Activated naive CD4-positive, alpha-beta T cell treated with anti-CD3 and anti-CD28 coated beads, Interleukin-2, amount 50 U/mL, for 72 hours (primary cell): ENCODE measurements around the gene TTC4. TPM values are rescaled to one million over a fixed set of nuclear protein-coding genes. Genes with fewer than 3 reads are reported as not detected.
A peak's percentile ranks its signal among the peaks of the same experiment; 100 is the strongest.

Source experiments
- ATAC-seq, 2 donors: fragments of 150-1000 bp; cut with Tn5 transposase; 2 replicates each; pipeline ENCODE4 v1.10.0; 2021; ENCODE audit warnings: mild to moderate bottlenecking in 2 of 2, moderate library complexity in 2 of 2
- DNase-seq, 2 donors: peaks; one replicate each; pipeline ENCODE4 v3.0.0; 2021 to 2022; ENCODE audit warnings: low spot score in 2 of 2
- H3K27ac Mint-ChIP-seq, 2 donors: one replicate each; pipeline ENCODE4 v1.8.0; 2022; ENCODE audit warnings: mild to moderate bottlenecking in 2 of 2, mixed read lengths in 2 of 2
- H3K36me3 Mint-ChIP-seq, 2 donors: one replicate each; pipeline ENCODE4 v1.8.0; 2022; ENCODE audit warnings: mixed read lengths in 2 of 2
- H3K9me3 Mint-ChIP-seq, 2 donors: one replicate each; pipeline ENCODE4 v1.8.0; 2022; ENCODE audit warnings: mixed read lengths in 2 of 2
- total RNA-seq, 2 donors: library from RNA; stranded (reverse); gene quantifications; one replicate each; pipeline ENCODE4 v1.2.3, GENCODE V29; 2022

Gene TTC4
- total RNA-seq, 2 donors from 2014 or later: 18.7 to 25.9 TPM

DNA sequence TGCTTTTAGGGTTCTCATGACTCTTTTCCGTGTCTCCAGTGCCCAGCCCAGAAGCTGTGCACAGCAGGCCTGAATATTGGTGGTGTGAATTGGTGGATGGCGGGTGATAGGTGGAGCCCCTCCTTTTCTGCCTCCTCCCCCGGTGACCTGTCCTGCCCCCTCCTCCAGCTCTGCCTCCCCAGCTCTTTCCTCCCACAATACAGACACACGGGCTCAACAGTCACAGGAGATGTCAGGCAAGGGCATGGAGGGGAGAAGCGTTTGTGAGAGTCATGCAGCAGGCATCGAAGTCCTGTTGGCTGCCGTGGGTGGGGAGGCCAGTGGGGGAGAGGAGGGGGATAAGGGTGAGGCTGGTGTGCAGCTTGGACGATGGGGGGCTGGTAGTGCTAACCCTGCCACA is 17.3 kb upstream of the TTC4 start:
- H3K27ac Mint-ChIP-seq: no peak overlapping the region
- ATAC-seq: no peak
- no peaks in the 10 kb centered on the region for H3K9me3 Mint-ChIP-seq
- H3K36me3 Mint-ChIP-seq: no peaks in the 10 kb centered on the region
- DNase-seq: no peak

DNA sequence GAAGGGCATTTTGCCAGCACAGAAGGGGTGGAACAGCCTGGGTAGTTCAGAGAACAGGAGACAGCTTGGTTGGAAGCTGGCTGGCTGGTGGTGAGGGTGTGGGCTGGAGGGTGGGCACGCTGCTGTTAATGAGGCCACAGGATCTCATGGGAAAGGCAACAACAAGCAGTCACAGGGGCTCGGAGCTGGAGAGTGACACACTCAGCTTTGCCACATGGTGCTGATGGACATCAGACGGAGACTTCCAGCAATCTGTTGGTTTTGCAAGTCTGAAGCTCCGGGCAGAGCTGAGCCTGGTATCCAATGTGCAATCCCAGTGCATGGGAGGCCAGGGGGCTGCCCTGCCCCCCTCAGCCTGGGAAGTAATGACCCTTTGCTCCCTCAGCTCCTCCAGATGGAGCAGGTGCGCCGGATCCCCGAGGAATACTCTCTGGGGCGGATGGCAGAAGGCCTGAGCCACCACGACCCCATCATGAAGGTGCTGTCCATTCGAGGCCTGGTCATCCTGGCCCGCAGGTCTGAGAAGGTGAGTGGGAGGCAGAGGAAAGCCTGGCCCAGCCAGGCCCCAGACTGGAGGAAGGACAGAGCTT is 15.6 kb upstream of the TTC4 start:
- Mint-ChIP-seq H3K9me3 (no peaks in the 10 kb centered on the region), H3K27ac (no peak overlapping the region), H3K36me3 (no peaks in the 10 kb centered on the region)
- DNase-seq: no peak
- ATAC-seq: no peak

DNA sequence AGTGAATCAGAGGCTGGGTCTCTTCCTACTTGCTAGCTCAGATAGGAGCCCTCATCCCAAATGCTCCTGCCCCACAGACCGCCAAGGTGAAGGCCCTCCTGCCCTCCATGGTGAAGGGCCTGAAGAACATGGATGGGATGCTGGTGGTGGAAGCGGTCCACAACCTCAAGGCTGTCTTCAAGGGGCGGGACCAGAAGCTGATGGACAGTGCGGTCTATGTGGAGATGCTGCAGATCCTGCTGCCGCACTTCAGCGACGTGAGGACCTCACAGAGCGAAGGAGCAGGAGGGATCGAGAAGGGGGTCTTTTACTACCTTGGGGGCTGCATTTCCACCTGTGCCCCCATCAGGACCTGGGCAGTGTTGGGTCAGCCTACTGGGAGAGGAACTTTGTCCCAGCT is 14.6 kb upstream of the TTC4 start:
- H3K9me3 Mint-ChIP-seq: no peaks in the 10 kb centered on the region
- no peaks in the 10 kb centered on the region for H3K36me3 Mint-ChIP-seq
- ATAC-seq (no peak), DNase-seq (no peak)
- no peak overlapping the region for H3K27ac Mint-ChIP-seq

- Mint-ChIP-seq H3K36me3 (no peaks in the 10 kb centered on the region), H3K9me3 (no peaks in the 10 kb centered on the region), H3K27ac (no peak overlapping the region)
- DNase-seq (no peak), ATAC-seq (no peak)
Measured at GRCh38 chr1:54701996-54702395, 13.7 kb upstream of the TTC4 start.

GRCh38 chr1:54703471-54703870 is 12.2 kb upstream of the TTC4 start:
- Mint-ChIP-seq H3K36me3 (no peaks in the 10 kb centered on the region), H3K9me3 (no peaks in the 10 kb centered on the region)

DNA sequence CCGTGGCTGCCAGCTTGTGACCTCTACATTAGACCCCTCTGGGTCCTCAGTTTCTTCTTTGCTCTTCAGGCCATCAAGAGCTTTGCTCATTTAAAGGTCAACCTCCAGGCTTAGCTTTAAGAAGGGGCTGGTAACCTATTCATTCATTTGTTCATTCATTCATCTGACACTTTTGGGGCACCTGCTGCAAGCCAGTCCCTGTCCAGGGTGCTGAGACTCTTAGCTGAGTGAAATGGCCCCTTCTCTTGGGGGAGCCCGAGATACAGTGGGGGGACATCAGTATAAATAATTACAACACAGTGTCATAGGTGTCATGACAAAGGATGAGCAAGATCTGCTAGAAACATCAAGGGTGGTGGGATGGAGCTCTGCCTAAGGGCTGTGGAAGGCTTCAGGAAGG is 10.5 kb upstream of the TTC4 start:
- ATAC-seq: no peak
- H3K36me3 Mint-ChIP-seq: no peaks in the 10 kb centered on the region
- no peak overlapping the region for H3K27ac Mint-ChIP-seq
- no peak for DNase-seq
- no peaks in the 10 kb centered on the region for H3K9me3 Mint-ChIP-seq

More at GRCh38 chr1:54703471-54703870, 12.2 kb upstream of the TTC4 start:
- DNase-seq (no peak), ATAC-seq (no peak)
- no peak overlapping the region for H3K27ac Mint-ChIP-seq

DNA sequence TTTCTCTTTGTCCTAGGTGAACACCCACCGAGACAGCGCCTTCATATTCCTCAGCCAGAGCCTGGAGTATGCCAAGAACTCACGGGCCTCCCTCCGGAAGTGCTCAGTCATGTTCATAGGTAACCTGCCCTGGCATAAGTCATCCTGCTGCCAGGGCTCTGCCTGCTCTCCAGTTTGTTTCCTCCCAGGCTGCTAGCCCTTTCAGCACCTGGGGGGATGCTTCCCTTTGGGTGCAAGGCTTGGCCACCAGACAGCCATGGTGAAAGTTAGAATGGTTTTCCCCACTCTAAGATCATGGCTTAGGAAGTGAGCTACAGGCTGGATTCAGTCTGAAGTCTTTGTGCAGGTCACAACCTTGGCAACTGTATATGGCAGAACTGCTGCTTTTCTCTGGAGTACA is 9.2 kb upstream of the TTC4 start:
- no peak for ATAC-seq
- H3K36me3 Mint-ChIP-seq: no peaks in the 10 kb centered on the region
- DNase-seq: no peak
- no peak overlapping the region for H3K27ac Mint-ChIP-seq
- no peaks in the 10 kb centered on the region for H3K9me3 Mint-ChIP-seq

- Mint-ChIP-seq H3K36me3 (no peaks in the 10 kb centered on the region), H3K9me3 (no peaks in the 10 kb centered on the region), H3K27ac (no peak overlapping the region)
- no peak for DNase-seq
- ATAC-seq: no peak
Measured at GRCh38 chr1:54708385-54708784, 7.3 kb upstream of the TTC4 start.

GRCh38 chr1:54709547-54710292 is 5.9 kb upstream of the TTC4 start:
- peak in 1 of 2 donors; percentile 45 for ATAC-seq
- H3K36me3 Mint-ChIP-seq: no peaks in the 10 kb centered on the region
- H3K27ac Mint-ChIP-seq: peak overlapping the region in 1 of 2 donors; percentile 84
- DNase-seq: no peak
- no peaks in the 10 kb centered on the region for H3K9me3 Mint-ChIP-seq

- Mint-ChIP-seq H3K36me3 (no peaks in the 10 kb centered on the region), H3K27ac (peak overlapping the region in 1 of 2 donors; percentile 84), H3K9me3 (no peaks in the 10 kb centered on the region)
- ATAC-seq (no peak), DNase-seq (no peak)
Measured at GRCh38 chr1:54710434-54710833, 5.2 kb upstream of the TTC4 start.

DNA sequence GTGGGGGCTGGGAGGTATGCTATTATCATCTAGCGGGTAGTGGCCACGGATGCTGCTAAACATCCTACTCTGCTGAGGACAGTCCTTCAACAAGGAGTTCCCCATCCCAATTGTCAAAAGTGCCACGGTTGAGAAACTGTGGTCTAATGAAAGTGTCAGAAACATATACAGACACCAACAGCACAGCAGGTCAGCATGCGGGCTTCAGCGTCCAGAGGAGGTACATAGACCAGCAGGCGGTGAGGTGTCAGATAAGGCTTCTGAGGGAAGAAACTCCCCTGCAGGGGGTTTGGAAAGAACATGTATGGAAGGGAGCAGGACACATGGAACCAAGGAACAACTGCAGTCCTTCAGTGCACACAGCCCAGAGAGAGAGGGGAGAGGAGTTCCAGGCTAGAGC is 4.8 kb upstream of the TTC4 start:
- Mint-ChIP-seq H3K36me3 (no peaks in the 10 kb centered on the region), H3K27ac (no peak overlapping the region), H3K9me3 (no peaks in the 10 kb centered on the region)
- ATAC-seq: no peak
- DNase-seq: no peak

DNA sequence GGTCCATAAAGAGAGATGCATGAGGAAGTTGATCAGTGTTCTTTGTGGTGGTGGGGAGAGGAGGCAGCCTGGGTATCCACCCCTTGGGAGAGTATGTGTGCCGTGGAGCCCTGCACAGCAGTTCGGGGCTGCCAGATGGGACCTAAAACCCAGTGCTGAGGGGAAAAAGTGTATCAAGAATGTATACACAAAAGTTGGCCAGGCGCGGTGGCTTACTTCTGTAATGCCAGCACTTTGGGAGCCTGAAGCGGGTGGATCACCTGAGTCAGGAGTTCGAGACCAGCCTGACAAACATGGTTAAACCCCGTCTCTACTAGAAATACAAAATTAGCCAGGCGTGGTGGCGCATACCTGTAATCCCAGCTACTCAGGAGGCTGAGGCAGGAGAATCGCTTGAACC is 4.1 kb upstream of the TTC4 start:
- H3K27ac Mint-ChIP-seq: no peak overlapping the region
- no peaks in the 10 kb centered on the region for H3K9me3 Mint-ChIP-seq
- H3K36me3 Mint-ChIP-seq: no peaks in the 10 kb centered on the region
- DNase-seq (no peak), ATAC-seq (no peak)

DNA sequence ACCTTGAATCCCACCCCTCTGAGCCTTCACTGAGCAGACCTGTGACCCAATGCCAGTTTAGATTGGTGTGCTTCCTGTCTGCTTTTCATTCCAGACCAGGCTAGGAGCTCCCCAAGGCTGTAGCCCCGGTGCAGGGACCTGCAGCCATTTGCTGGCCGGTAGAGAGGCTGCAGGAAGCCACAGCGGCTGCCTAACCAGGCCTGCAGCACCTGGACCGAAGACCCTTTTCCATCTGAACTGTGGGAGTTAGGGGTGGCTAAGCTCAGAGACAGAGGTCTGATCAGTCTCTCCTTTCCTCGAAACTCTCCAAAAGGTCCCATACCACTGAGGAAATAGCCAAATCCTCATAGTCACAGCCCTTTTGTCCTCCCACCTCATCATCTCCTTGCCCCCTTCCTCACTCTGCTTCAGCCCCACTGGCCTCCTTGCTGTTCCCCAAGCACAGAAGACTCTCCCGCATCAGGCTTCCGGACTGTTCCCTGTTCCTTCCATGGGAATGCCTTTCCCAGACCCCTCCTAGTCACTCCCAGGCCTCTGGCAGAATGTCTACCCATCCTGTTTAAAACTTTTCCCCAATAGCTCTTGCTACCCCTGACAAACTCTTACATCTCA is 674 bp upstream of the TTC4 start:
- DNase-seq: no peak
- peak overlapping the region; percentile 92 for H3K27ac Mint-ChIP-seq
- no peaks in the 10 kb centered on the region for H3K9me3 Mint-ChIP-seq
- peaks cover 0 to 14% of the 10 kb centered on the region in 2 donors for H3K36me3 Mint-ChIP-seq
- no peak for ATAC-seq

GRCh38 chr1:54716299-54717047 is 812 bp downstream of the TTC4 start:
- no peak for DNase-seq

DNA sequence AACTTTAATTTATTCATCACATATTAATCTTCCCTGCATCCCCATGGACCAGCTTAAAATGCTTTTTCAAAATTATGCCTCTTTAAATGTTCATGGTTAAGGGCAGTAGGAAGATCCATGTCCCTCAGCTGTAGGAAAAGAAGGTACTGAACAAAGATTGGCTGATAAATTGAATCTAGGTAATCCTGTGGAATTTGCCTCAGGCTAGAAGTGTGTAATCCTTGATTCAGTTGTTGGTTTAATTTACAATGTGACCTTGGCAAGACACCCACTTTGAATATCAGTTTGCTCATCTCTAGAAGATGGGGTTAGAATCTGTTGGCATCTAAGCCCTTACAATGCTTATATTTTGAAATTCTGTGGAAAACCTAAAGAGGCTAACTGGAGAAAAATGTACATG is 6.1 kb downstream of the TTC4 start:
- no peak for ATAC-seq
- H3K36me3 Mint-ChIP-seq: peaks cover 21 to 39% of the 10 kb centered on the region in 2 donors

More at GRCh38 chr1:54716299-54717047, 812 bp downstream of the TTC4 start:
- peak; percentile 60 to 65 for ATAC-seq
- no peaks in the 10 kb centered on the region for H3K9me3 Mint-ChIP-seq
- peak overlapping the region; percentile 92 for H3K27ac Mint-ChIP-seq
- peaks cover 0 to 14% of the 10 kb centered on the region in 2 donors for H3K36me3 Mint-ChIP-seq

GRCh38 chr1:54723985-54724384 is 8.3 kb downstream of the TTC4 start:
- DNase-seq: no peak
- Mint-ChIP-seq H3K27ac (no peak overlapping the region), H3K9me3 (no peaks in the 10 kb centered on the region), H3K36me3 (peaks cover 21 to 32% of the 10 kb centered on the region in 2 donors)
- no peak for ATAC-seq

More for the DNA sequence above, 6.1 kb downstream of the TTC4 start:
- no peak for DNase-seq
- Mint-ChIP-seq H3K9me3 (no peaks in the 10 kb centered on the region), H3K27ac (no peak overlapping the region)

- no peak for ATAC-seq
- no peaks in the 10 kb centered on the region for H3K9me3 Mint-ChIP-seq
- peak overlapping the region in 1 of 2 donors; percentile 44 for H3K27ac Mint-ChIP-seq
- H3K36me3 Mint-ChIP-seq: peaks cover 21 to 29% of the 10 kb centered on the region in 2 donors
- no peak for DNase-seq
Measured at GRCh38 chr1:54724771-54725170, 9.1 kb downstream of the TTC4 start.
